HG02678 (cell line): ENCODE results near the gene RAB17.

Source experiments
- ATAC-seq: cut with Tn5 transposase; IDR thresholded peaks from one replicate; pipeline ENCODE4 v1.9.1; 2021; ENCODE audit warnings: mild to moderate bottlenecking, moderate library complexity; ENCODE audit not compliant: unreplicated experiment

RAB17 gene, protein sequence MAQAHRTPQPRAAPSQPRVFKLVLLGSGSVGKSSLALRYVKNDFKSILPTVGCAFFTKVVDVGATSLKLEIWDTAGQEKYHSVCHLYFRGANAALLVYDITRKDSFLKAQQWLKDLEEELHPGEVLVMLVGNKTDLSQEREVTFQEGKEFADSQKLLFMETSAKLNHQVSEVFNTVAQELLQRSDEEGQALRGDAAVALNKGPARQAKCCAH

DNA sequence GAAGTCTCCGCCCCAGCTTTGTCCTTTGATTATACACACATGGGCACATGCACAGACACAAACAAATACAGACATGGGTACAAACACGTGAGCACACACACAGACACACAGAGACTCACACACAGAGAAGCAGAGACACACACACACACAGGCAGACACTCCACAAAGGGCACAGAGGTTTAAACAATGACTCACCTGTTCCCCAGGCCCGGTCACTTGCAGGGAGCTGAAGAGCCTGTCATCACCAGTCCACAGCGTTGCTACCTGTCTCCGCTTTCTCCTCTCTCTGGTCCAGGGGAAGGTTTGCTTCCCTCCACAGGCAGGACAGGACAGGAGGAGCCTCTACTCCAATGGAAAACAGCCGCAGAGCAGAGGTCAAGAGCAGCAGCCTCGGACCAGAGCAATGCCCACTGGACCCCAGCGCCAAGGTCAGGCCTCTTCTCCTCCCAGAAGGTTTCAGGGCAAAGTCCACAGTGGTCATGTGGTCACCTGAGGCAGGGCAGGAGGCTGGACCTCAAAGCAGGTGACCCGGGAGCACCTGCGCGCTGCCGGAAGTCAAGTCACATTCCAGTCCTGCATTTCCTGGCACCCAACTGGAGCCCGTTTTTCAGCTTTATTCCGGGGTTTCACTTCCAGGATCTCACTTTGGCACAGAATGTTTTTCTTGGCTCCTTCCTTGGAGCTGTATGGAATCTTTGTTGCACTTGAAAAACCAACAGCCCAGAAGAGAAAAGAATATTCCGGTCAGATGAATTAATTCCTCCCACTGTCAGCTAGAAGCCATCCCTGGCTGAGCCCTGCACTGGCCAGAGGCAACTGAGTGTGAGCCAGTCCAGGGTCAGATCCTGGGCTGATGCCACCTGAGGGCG lies at the start of gene RAB17:
Gene RAB17, minus strand, starts transcription at position 463 of the 869 bp plus-strand sequence. CDS start 4,580 bp downstream, outside the sequence.
- ATAC-seq = no peak

DNA sequence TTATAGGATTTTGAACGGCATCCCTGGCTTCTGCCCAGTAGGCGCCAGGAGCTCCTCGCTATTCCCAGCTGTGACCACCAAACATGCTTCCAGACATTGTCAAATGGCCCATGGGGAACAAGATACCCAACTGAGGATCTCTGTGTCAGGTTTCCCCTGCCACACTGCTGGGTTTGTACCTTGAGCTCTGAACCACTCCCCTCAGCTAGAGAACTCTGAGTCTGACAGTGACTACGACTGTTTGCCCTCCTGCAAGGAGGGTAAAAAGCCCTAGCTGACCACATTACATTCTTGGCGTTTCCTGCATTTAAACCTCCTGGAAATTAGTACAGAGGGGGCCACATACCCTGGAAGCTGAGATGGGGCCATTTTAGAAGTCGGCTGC lies 49.3 kb upstream of the RAB17 start:
- ATAC-seq = no peak

DNA sequence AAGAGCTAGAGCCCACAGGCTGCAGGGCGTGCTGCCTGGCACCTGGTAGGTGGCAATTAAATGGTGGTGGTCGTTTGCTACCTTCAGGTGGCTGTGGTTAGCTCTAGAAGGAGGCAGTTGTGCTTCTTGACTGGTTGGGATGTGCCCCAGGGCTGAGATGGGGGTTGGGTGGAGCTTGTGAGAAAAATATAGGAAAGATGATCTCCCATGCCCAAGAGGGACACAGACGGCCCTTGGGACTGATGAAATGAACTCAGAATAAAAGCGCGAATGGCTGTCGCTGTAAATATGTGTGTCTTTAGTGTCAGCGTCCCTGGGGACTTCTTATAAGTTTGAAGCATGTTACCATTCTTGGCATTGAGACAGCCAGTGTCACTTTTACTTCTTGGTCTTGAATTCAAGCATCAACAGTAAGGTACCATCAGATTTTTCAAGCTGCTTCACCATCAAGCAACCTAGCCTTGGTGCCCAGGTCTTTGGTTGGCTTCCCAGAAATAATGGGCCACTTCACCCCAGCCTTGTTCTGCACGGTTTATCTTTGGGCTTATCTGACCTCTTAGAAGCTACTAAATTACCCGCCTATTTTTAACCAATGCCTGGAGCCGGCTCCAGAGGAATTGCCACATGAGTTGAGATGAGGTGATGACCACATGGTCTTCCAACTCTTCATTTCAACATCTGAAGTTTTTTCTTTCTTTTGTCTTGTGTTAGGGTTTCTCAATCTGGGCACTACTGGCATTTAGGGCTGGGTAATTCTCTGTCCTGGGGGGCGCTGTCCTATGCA lies 48.7 kb upstream of the RAB17 start:
- no peak for ATAC-seq

DNA sequence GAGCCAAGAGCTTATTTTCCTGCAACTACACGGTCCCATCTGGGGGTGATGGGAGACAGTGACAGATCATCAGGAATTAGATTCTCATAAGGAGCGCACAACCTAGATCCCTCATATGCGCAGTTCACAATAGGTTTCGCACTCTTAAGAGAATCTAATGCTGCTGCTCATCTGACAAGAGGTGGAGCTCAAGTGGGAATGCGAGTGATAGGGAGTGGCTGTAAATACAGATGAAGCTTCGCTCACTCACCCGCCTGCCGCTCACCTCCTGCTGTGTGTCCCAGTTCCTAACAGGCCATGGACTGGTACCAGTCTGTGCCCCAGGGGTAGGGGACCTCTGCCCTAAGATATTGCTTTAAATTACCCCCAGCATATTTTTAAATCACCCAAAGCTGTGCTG lies 47.6 kb upstream of the RAB17 start:
- no peak for ATAC-seq

DNA sequence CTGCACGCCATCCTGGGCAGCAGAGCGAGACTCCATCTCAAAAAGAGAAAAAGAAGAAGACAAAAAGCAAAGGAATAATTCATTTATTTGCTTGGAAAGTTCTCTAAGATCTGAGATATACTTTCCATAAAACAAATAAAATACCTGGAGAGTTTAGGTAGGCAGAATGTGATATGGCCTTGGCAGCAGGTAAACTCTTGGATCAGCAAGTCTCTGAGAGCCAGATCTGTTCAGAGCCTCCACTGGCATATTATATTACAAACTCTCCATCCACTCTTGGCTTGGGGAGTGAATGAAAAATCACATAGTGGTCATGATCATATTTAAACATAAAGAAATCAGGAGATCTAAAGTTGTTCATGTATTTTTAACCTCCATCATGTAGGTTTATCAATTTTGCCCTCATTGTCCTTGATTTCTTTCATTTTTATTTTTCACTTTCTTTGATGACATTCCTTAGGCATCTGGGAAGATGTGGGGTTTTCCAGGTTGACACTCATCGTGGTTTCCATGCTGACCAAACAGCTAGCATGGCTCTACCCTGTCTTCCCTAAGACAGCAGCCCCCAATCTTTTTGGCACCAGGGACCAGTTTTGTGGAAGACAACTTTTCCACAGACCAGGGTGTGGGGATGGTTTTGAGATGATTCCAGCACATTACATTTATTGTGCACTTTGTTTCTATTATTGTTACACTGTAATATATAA lies 47.0 kb upstream of the RAB17 start:
- ATAC-seq = no peak

DNA sequence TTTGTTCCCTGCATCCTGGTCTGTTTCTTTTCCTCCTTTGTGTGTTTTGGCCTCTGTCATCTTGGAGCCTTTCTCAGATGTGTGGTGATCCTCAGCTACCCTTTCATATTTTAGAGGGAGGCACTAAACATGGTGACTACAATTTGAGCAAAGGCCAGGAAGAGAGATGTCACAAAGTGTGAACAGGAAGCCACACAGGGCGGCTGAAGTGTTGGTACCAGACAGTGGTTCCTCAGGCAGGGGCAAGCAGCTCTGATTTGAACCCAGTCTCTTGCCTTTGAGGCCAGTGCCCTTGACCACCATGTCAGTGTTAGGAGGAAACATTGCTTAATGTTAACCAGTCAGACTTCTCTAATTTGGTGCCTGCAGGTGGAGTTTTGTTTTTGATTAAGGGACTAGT lies 46.0 kb upstream of the RAB17 start:
- no peak for ATAC-seq

DNA sequence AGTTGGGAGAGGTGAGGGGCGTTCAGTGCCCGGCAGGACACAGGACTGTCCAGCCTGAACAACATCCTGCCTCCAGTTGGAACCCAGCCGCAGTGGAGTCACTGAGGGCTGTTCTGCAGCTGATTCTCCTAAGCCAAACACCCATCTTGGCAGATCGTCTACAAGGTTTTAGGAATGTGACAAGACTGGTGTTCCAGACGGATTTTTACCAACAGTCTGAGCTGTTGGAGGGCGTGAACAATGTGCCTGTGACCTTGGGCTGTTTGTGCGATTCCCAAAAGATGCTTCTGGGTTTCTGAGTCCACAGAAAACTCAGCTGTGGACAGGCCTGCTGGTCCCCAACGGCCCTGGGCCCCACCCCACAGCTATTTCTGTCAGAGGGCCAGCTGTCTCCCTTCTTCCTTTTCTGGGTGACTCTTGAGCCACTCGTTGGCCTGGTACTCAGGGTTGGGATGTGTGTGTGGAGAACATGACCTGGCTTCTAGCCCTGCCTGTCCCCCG lies 42.6 kb upstream of the RAB17 start:
- ATAC-seq = no peak

DNA sequence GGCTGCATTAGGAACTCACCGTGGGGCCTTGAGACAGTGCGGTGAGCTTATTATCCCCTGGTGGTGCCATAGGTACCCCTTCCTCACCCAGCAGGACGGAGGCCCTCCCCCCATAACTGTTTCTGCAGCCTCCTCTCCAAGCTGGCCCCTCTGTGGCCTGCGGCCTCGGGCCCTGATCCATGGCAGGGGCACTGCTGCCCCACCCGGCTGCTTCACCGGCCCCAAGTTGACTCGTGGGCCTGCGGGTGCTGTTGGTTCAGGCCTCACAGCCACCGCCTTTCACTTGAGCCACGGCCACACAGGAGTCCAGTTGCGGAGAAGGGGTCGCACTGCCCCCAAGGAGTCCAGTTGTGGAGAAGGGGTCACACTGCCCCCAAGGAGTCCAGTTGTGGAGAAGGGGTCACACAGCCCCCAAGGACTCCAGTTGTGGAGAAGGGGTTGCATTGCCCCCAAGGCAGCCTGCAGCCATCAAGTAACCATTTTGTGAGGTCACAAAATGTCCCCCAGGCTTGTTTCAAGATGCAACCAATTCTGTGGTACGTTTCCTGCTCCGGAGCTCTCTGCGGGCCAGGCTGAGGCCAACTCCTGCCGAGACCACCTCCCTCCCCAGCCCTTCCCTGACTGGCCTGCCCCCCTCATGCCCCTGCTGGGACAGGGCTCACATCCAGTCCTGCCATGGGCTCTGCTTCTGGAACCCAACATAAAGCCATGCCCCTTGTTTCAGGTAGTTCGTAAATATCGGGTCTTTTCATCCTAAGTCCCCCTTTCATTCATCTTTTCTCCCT lies 41.5 kb upstream of the RAB17 start:
- no peak for ATAC-seq

DNA sequence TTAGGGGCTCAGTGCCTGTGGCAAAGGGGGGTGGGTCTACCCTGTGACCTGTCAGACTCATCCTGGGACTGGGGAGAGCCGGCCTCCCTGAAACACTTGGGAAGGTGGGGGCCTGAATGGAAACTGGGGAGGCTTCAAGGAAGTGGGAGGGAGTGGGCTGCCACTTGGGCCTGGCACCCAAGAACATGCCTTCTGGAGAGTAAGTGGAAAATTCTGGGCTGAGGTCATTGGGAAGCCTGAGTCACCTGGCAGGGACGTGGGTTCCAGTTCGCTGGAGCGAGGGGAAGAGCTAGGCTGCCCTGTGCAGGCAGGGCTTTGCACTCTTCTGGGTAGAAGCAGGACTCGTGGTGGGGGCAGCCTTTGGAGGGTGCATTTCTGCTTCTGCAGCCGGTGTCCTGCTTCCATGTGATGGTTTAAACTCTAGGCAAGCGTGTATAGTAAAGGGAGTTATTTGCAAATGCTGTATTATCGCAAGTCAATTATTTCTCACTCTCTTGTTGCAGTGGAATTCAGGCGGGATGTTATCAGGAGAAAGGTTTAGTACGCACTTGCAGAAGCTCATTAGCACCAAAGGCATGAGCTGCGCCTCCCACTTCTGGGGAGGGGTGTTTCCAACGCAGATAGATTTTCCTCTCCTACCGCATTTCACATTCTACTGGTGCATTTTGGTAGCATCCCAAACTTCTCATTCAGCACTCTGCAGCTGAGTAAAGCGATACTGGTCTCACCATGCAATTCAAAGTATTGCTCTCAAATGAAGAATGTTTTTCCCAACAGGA lies 40.7 kb upstream of the RAB17 start:
- no peak for ATAC-seq

DNA sequence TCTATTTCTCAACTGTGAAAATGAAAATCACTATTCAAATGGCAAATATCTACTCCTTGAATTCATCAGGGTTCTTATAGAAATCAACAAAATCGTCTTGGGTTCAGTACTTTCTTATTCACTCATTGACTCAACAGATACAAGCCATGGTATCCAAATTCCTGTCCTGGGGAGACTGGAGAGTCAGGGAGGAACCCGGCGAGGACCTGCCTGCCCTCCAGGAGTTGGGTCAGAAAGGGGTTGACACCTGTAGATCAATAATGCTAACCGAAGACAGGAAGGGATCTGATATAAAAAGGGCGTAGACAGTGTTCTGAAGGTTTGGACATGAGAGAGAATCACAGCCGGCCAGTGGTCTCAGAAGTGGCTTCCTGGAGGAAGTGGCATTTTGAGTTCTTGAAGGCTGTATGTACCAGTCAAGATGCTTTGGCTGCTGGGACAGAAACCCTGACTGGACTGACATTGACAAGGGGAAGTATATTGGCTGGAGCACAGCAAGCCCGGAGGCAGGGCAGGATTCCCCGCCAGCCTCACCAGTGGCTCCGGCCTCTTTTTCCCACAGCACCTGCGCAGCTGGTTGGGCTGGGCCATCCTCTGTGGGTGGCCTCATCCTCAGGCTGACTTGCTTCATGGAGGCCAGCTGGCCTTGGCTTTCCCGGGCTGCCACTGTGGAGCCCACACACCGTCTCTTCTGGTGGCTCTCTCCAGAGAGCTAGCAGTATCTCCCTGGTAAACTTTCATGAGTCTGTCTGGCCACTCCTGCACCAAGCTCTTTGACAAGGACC lies 39.9 kb upstream of the RAB17 start:
- no peak for ATAC-seq

DNA sequence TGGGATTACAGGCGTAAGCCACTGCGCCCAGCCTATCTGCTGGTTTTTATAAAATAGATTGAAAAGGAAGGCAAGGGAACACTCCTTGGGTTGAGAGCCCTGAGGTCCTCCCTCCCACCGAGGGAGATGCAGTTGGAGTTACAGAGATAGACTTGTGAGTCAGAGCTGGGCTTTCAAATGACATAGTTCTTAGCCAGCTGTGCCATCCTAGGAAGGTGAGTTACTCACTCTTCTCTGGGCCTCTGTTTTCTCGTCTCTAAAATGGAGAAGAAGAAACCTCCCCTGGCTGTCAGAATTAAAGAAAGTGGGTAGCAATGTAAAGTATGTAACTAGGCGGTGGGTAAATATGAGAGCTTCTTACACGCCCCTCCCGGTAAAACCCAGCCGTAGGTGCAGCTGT lies 39.2 kb upstream of the RAB17 start:
- ATAC-seq = no peak

DNA sequence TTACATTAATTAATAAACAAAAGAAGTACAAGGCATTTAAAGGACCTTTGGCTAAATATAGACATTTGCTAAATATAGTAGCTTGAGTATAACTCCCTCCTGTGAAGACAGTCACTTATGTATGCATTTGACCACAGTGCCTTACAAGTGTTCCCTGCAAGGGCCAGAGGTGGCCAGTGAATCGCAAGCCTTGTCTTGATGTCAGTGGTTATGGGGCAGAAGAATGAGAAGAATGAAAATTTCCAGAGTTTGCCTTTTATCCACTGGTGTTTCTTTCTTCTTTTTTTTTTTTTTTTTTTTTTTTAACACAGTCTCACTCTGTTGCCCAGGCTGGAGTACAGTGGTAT lies 38.6 kb upstream of the RAB17 start:
- ATAC-seq = no peak

DNA sequence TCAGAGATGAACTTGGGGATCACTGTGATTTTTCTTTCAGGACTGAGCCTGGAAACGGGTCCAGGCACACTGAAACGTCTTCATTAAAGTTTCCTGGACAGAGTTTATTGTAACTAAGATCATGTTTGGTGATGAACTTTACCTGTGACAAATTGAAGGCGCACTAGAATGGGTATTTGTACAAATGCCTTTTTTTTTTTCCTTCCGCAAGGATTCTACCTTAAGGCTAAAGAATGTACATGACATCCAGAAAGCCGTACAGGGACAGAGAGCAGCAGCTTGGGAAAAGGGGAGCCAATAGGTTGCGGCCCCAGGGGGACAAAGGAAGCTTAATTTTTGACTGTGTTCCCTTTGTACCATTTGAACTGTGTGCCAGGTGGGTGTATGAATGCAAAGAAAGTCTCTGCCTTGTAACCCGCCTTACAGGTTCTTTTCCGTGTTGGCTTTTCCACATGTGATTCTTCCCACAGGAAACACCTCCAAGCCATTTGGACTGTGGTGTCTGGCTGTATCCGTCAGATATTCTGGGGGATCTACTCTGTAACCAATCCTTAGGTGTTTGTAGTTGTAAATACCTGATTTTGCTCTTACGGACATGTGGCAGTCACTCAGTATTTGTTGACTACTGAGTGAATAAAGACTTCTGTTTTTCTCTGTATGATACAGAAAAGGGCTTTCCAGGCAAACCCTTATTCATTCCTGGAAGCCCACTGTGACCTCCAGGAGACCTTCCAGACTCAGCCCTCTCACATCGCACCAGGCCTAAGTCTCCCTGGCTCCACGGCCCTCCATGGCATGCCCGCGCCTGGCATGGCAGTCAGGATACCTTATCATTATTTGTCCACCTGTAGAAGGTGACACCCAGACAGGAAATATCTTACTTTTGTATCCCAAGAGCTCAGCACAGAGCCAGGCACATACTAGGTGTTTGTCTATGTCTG lies 38.0 kb upstream of the RAB17 start:
- no peak for ATAC-seq

DNA sequence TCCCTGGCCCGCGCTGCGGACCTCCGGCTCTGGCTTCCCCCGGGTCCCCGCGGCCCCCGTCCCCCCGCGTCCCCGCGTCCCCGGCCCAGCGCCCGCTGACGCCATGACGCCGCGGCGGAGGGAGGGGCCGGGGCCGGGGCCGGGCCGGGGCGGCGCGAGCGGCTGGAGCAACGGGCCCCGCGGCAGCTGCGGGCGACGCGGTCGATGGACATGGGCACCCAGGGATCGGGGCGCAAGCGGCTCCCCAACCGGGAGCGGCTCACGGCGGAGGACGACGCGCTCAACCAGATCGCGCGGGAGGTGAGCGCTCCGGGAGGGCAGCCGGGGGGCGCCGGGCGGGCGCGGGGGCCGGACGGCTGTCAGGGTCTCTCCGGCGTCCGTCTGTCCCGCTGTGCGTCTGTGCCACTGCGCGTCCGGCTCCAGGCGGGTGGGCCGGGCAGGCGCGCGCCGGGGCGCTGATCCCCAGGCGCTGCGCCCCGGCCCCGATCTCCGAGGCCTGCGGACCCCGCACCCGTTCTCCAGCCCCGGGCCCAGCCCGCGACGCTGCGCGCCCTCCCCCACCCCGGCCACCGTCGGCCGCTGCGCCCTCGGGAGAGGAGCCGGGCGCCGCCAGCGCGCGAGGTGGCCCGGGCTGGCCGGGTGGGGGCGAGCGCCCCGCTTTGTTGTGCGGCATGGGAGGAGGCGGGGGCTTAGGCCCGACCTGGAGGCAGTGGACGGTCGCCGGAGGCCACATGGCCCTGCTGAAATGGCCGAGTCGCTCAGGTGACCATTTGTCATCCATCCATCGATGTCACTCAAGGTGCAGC lies 37.1 kb upstream of the RAB17 start, which contains the start of gene LRRFIP1:
Gene LRRFIP1, plus strand, starts transcription at position 147 of the 806 bp plus-strand sequence. Its CDS starts 58 bp downstream, at position 205.
- ATAC-seq = no peak

DNA sequence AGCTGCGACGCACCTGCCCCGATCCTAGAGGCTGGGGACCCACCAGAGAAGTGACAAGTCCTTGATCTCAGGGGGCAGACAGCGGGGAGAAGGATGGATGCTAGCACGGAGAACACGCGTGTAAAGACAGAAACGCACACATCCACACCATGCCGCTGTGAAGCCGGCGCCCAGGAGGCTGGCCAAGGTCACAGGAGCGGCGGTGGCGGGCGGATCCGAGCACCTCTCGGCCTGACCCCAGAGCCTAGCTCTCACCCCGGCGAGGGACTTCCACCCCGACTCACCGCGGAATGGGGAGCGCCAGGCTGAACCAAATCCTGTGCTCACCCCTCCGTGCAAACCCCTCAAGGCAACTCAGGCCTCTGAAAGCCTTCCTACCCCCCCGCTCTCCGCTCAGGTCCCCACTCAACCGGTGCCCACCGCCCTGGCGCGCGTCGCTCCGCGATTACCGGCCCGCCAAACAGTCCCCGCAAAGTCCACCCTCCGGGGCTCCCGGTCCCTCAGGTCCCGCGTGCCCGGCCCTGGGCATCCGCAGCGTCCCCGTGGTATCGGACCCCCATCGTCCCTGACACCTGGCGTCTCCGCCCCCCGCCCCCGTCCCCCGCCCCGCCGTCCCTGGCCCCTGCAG lies 36.4 kb upstream of the RAB17 start:
- no peak for ATAC-seq

DNA sequence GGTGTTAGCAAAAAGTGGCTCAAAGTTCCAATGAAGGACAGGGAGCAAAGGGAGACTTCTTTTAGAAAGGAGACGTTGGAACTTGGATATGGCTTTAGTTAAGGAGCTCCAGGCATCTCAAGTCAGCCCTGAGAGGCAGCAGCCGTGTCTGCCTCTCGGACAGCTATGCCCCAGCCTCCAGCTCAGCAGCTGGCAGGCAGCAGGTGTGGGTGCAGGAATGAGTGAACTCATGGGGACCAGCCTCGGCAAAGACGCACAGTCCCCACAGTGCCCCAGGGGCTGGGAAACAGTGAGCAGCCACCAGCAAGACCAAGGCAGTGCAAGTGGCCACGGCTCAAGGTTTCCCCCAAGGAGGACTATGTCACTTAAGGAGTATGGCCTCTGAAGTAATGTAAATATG lies 35.2 kb upstream of the RAB17 start:
- ATAC-seq = no peak
